ENCODE results near the gene TTC9.

DNA sequence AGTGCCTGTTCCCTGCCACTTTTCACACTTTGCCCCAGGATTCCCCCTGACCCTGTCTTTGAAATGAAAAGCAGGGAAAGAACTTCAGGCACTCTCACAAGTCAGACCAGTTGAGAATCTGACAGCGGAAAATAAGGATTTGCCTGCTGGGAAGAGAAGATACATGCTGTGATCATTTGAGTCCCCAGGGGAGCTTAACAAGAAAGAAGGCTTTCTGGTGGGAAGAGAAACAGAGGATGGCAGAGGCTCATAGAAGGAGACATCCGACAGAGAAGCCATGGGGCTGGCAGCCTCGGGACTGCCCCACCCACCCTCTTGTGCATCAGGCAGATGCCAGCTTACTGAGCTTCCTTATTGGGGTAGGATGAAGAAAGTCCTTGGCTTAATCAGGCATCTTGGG, 11.9 kb downstream of the TTC9 start:
- TF ChIP-seq, protein P1, sequence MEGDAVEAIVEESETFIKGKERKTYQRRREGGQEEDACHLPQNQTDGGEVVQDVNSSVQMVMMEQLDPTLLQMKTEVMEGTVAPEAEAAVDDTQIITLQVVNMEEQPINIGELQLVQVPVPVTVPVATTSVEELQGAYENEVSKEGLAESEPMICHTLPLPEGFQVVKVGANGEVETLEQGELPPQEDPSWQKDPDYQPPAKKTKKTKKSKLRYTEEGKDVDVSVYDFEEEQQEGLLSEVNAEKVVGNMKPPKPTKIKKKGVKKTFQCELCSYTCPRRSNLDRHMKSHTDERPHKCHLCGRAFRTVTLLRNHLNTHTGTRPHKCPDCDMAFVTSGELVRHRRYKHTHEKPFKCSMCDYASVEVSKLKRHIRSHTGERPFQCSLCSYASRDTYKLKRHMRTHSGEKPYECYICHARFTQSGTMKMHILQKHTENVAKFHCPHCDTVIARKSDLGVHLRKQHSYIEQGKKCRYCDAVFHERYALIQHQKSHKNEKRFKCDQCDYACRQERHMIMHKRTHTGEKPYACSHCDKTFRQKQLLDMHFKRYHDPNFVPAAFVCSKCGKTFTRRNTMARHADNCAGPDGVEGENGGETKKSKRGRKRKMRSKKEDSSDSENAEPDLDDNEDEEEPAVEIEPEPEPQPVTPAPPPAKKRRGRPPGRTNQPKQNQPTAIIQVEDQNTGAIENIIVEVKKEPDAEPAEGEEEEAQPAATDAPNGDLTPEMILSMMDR (conservative IDR thresholded peaks at IDR 0.05; ENCODE audit: low read length): no peak
- TF ChIP-seq EZH2phosphoT487 (IDR thresholded peaks at IDR 0.05; ENCODE audit: borderline replicate concordance): no peak

All from Loucy (cell line).